IMR-90 (cell line): ENCODE measurements around the gene OR10H2. TPM values are rescaled to one million over a fixed set of nuclear protein-coding genes. Genes with fewer than 3 reads are reported as not detected.

Experiments used
- ATAC-seq: fragments of 200-7000 bp; cut with Tn5 transposase; 2 replicates; pipeline ENCODE4 v1.9.1; 2020; ENCODE audit warnings: low read depth, mild to moderate bottlenecking, moderate library complexity
- BruUV-seq: library from RNA; stranded (reverse); fragments of 400-500 nt; replicated peaks from 2 replicates; lab custom pipeline; 2021; lab: Mats Ljungman, UMichigan
- CTCF ChIA-PET: fragments of 300-600 bp; formaldehyde crosslinking; extraction: SDS; loops from one replicate; lab custom pipeline; 2021; ENCODE audit warnings: antibody characterized with exemption; lab: Yijun Ruan, JAX
- POLR2A ChIA-PET: fragments of 300-600 bp; sonication (Branson Sonifier 250); formaldehyde crosslinking; loops from one replicate; lab custom pipeline; 2022; ENCODE audit warnings: antibody characterized with exemption; ENCODE audit not compliant: unreplicated experiment; lab: Charles Lee
- DNase-seq: peaks from one replicate; pipeline ENCODE4 v3.0.0; 2013
- H2AFZ ChIP-seq: replicated peaks from 2 replicates; pipeline ENCODE3; 2013; ENCODE audit warnings: low read length, mild to moderate bottlenecking; ENCODE audit not compliant: poor library complexity
- H2AK5ac ChIP-seq: 2 replicates; pipeline ENCODE4 v1.6.1; 2013; ENCODE audit warnings: low read depth, low read length, inconsistent platforms
- H2AK9ac ChIP-seq: replicated peaks from 2 replicates; pipeline ENCODE3; 2013; ENCODE audit warnings: mild to moderate bottlenecking, low read depth, low read length, moderate library complexity; ENCODE audit not compliant: poor library complexity
- H2BK120ac ChIP-seq: 2 replicates; pipeline ENCODE4 v1.6.1; 2013; ENCODE audit warnings: low read depth, low read length, inconsistent platforms
- H2BK15ac ChIP-seq: 3 replicates; pipeline ENCODE4 v1.6.1; 2013; ENCODE audit warnings: low read depth, low read length, inconsistent platforms
- H2BK20ac ChIP-seq: 2 replicates; pipeline ENCODE4 v1.6.1; 2013; ENCODE audit warnings: low read depth, mild to moderate bottlenecking, inconsistent platforms, low read length, moderate library complexity
- H2BK5ac ChIP-seq: 2 replicates; pipeline ENCODE4 v1.6.1; 2013; ENCODE audit warnings: mild to moderate bottlenecking, low read depth, low read length, inconsistent platforms; ENCODE audit not compliant: poor library complexity, severe bottlenecking
- H3K14ac ChIP-seq: replicated peaks from 2 replicates; pipeline ENCODE4 v1.6.1; 2013; ENCODE audit warnings: low read depth, low read length, inconsistent platforms
- H3K18ac ChIP-seq: 2 replicates; pipeline ENCODE4 v1.6.1; 2013; ENCODE audit warnings: low read depth, low read length, control low read depth
- H3K23ac ChIP-seq: 2 replicates; pipeline ENCODE4 v1.6.1; 2013; ENCODE audit warnings: low read depth, low read length, inconsistent platforms
- H3K27ac ChIP-seq: 2 replicates; pipeline ENCODE4 v1.5.1; 2013; ENCODE audit warnings: mild to moderate bottlenecking, control low read depth, low read length; ENCODE audit not compliant: insufficient read depth
- H3K27me3 ChIP-seq: 2 replicates; pipeline ENCODE4 v1.6.1; 2013; ENCODE audit warnings: low read length; ENCODE audit not compliant: control insufficient read depth, insufficient read depth
- H3K36me3 ChIP-seq: 2 replicates; pipeline ENCODE4 v1.6.1; 2013; ENCODE audit warnings: low read length, mixed read lengths; ENCODE audit not compliant: control insufficient read depth, insufficient read depth
- H3K4ac ChIP-seq: 2 replicates; pipeline ENCODE4 v1.6.1; 2013; ENCODE audit warnings: low read depth, low read length, inconsistent platforms
- H3K4me1 ChIP-seq: 2 replicates; pipeline ENCODE4 v1.6.1; 2013; ENCODE audit warnings: low read length, mixed read lengths; ENCODE audit not compliant: control insufficient read depth, insufficient read depth
- H3K4me2 ChIP-seq: 2 replicates; pipeline ENCODE4 v1.6.1; 2013; ENCODE audit warnings: low read depth, mild to moderate bottlenecking, control low read depth, low read length, moderate library complexity
- H3K4me3 ChIP-seq: 2 replicates; pipeline ENCODE4 v1.5.1; 2013; ENCODE audit warnings: low read depth, mild to moderate bottlenecking, control low read depth, low read length, moderate library complexity; ENCODE audit not compliant: insufficient read depth
- H3K56ac ChIP-seq: 2 replicates; pipeline ENCODE4 v1.6.1; 2013; ENCODE audit warnings: low read length, inconsistent platforms; ENCODE audit not compliant: insufficient read depth; ENCODE audit errors: extremely low read depth
- H3K79me1 ChIP-seq, 2 experiments: 2 replicates each; pipeline ENCODE4 v1.6.1; 2013; ENCODE audit warnings: low read length in 2 of 2, inconsistent platforms in 1 of 2, low read depth in 1 of 2
- H3K9ac ChIP-seq: 2 replicates; pipeline ENCODE4 v1.6.1; 2013; ENCODE audit warnings: low read depth, low read length, control low read depth
- H3K9me1 ChIP-seq: 2 replicates; pipeline ENCODE4 v1.6.1; 2013; ENCODE audit warnings: low read length, inconsistent platforms; ENCODE audit not compliant: insufficient read depth
- H3K9me3 ChIP-seq: 2 replicates; pipeline ENCODE4 v1.6.1; 2013; ENCODE audit warnings: low read length; ENCODE audit not compliant: control insufficient read depth, insufficient read depth
- H4K20me1 ChIP-seq: 2 replicates; pipeline ENCODE4 v1.6.1; 2013; ENCODE audit warnings: low read length, inconsistent platforms; ENCODE audit not compliant: insufficient read depth
- H4K5ac ChIP-seq: 2 replicates; pipeline ENCODE4 v1.6.1; 2013; ENCODE audit warnings: mild to moderate bottlenecking, low read depth, low read length, control low read depth
- H4K8ac ChIP-seq, 2 experiments: 2 replicates each; pipeline ENCODE4 v1.6.1; 2013; ENCODE audit warnings: low read depth in 2 of 2, low read length in 2 of 2, control low read depth in 1 of 2, inconsistent platforms in 1 of 2
- H4K91ac ChIP-seq: 2 replicates; pipeline ENCODE4 v1.6.1; 2013; ENCODE audit warnings: low read depth, low read length, inconsistent platforms; ENCODE audit not compliant: insufficient read depth
- CEBPB ChIP-seq: IDR thresholded peaks from 2 replicates; pipeline ENCODE4 v1.6.1; 2012; ENCODE audit warnings: low read depth, low read length, improper control_type of control experiment
- CTCF ChIP-seq: conservative IDR thresholded peaks from 2 replicates; pipeline ENCODE4 v1.5.1; 2012; ENCODE audit warnings: mild to moderate bottlenecking, low read depth, low read length, improper control_type of control experiment
- FOS ChIP-seq: fragments of 150-350 bp; IDR thresholded peaks from 2 replicates; pipeline ENCODE4 v1.6.1; 2016; ENCODE audit warnings: low read depth, low read length
- MAFK ChIP-seq: IDR thresholded peaks from 2 replicates; pipeline ENCODE4 v1.6.1; 2012; ENCODE audit warnings: low read depth, low read length, improper control_type of control experiment
- MAZ ChIP-seq: IDR thresholded peaks from 2 replicates; pipeline ENCODE4 v1.6.1; 2012; ENCODE audit warnings: low read depth, mild to moderate bottlenecking, low read length, improper control_type of control experiment, moderate library complexity, borderline replicate concordance
- MXI1 ChIP-seq: IDR thresholded peaks from 2 replicates; pipeline ENCODE4 v1.6.1; 2012; ENCODE audit warnings: low read depth, mild to moderate bottlenecking, low read length, moderate library complexity, borderline replicate concordance
- NFE2L2 ChIP-seq: fragments of 150-350 bp; IDR thresholded peaks from 2 replicates; pipeline ENCODE4 v1.6.1; 2016; ENCODE audit warnings: low read depth, mild to moderate bottlenecking, low read length
- POLR2A ChIP-seq: IDR thresholded peaks from 2 replicates; pipeline ENCODE4 v1.6.1; 2012; ENCODE audit warnings: mild to moderate bottlenecking, low read depth, low read length
- RCOR1 ChIP-seq: IDR thresholded peaks from 2 replicates; pipeline ENCODE4 v1.6.1; 2012; ENCODE audit warnings: mild to moderate bottlenecking, low read length, improper control_type of control experiment; ENCODE audit not compliant: insufficient replicate concordance
- RFX5 ChIP-seq: IDR thresholded peaks from 2 replicates; pipeline ENCODE4 v1.8.0; 2012; ENCODE audit warnings: low read depth, mild to moderate bottlenecking, low read length, moderate library complexity
- WGBS, 2 experiments: methylation state at CpG; one replicate each; pipeline versions ENCODE4 v1.1.5 to v1.1.7; 2013; ENCODE audit warnings: missing lambda C conversion rate in 2 of 2; ENCODE audit not compliant: insufficient read length in 1 of 2; ENCODE audit errors: extremely low coverage in 2 of 2; 5-methylcytosine and 5-hydroxymethylcytosine counted together
- dilution Hi-C: fragments of 300-500 bp; cut with HindIII; formaldehyde crosslinking; loops from one replicate; pipeline ENCODE4 v1.14.3; 2018; ENCODE audit warnings: low sequenced_read_pairs; ENCODE audit not compliant: unreplicated experiment
- in situ Hi-C: fragments of 300-500 bp; cut with MboI; formaldehyde crosslinking; loops from 3 replicates; pipeline ENCODE4 v1.14.3; 2019; ENCODE audit warnings: low sequenced_read_pairs, inconsistent platforms, mixed read lengths
- intact Hi-C: fragments of 100-400 bp; cut with micrococcal nuclease; formaldehyde crosslinking; loops from 2 replicates; pipeline ENCODE4 v1.10.0; 2022
- polyA plus RNA-seq, 3 experiments: library from polyadenylated mRNA; depleted of rRNA; stranded (reverse); fragments of >200 nt; gene quantifications; 2 replicates each; pipeline ENCODE4 v1.2.3, GENCODE V29; 2012; ENCODE audit warnings: low replicate concordance in 1 of 3
- total RNA-seq: library from RNA; depleted of rRNA; stranded (reverse); fragments of >200 nt; gene quantifications from 2 replicates; pipeline ENCODE4 v1.2.3, GENCODE V29; 2012
- TF ChIP-seq, protein P1 (sequence below): fragments of 150-350 bp; IDR thresholded peaks from 2 replicates; pipeline ENCODE4 v1.6.1; 2016; ENCODE audit warnings: low read depth, mild to moderate bottlenecking, low read length, moderate library complexity, borderline replicate concordance

OR10H2 gene
- total and polyA plus RNA-seq, 2 of the 4 experiments (the other 2 are of a cell fraction) = not detected

DNA sequence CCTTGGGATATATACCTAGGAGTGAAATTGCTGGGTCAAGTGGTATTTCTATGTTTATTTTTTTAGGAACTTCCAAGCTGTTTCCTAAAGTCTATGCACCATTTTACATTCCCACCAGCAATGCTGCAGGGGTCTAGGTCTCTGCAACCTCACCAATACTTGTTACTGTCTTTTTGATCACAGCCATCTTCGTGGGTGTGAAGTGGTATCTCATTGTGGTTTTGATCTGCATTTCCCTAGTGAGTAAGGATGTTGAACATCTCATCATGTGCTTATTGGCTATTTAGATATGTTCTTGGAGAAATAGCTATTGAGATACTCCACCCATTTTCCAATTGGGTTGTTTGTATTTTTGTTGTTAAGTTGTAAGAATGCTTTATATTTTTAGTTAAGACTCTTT lies 2.7 kb downstream of the OR10H2 start:
- Histone ChIP-seq H3K14ac (no peak overlapping the region), H2AK9ac (no peak overlapping the region), H3K9ac (no peak overlapping the region), H3K27me3 (no peaks in the 10 kb centered on the region), H3K9me1 (no peaks in the 10 kb centered on the region), H2BK20ac (no peak overlapping the region), H3K4me2 (no peak overlapping the region), H3K27ac (no peak overlapping the region), H3K9me3 (peaks cover 21% of the 10 kb centered on the region), H3K79me1 (no peaks in the 10 kb centered on the region), H2BK120ac (no peak overlapping the region), H3K18ac (no peak overlapping the region), H2AK5ac (no peak overlapping the region), H4K5ac (no peak overlapping the region), H4K20me1 (no peaks in the 10 kb centered on the region), H3K56ac (no peak overlapping the region), H3K4ac (no peak overlapping the region), H2BK15ac (no peak overlapping the region), H4K8ac (no peak overlapping the region), H3K4me1 (no peaks in the 10 kb centered on the region), H4K91ac (no peak overlapping the region), H3K4me3 (no peak overlapping the region), H2AFZ (no peak overlapping the region), H3K36me3 (no peaks in the 10 kb centered on the region), H2BK5ac (no peak overlapping the region), H3K23ac (no peak overlapping the region)
- dilution Hi-C loops (no loop called here), intact Hi-C loops (no loop called here), in situ Hi-C loops (no loop called here)
- no CpG with 5 or more reads among the region's 1 CpG for WGBS, 2 experiments
- no peak for TF ChIP-seq RCOR1
- TF ChIP-seq MAFK = no peak
- TF ChIP-seq MXI1 = no peak
- no peak for TF ChIP-seq NFE2L2
- TF ChIP-seq, protein P1, sequence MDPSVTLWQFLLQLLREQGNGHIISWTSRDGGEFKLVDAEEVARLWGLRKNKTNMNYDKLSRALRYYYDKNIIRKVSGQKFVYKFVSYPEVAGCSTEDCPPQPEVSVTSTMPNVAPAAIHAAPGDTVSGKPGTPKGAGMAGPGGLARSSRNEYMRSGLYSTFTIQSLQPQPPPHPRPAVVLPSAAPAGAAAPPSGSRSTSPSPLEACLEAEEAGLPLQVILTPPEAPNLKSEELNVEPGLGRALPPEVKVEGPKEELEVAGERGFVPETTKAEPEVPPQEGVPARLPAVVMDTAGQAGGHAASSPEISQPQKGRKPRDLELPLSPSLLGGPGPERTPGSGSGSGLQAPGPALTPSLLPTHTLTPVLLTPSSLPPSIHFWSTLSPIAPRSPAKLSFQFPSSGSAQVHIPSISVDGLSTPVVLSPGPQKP = no peak
- TF ChIP-seq FOS = no peak
- no peak for TF ChIP-seq CTCF
- no peak for TF ChIP-seq POLR2A
- TF ChIP-seq CEBPB = no peak
- TF ChIP-seq RFX5 = no peak
- no peak for TF ChIP-seq MAZ
- no peak for DNase-seq
- CTCF ChIA-PET = no interaction called here
- no peak for ATAC-seq
- POLR2A ChIA-PET = no interaction called here
- no TSS peak for BruUV-seq
